Natural killer cell (primary cell): ENCODE results near the gene CCHCR1. TPM values are rescaled to one million over a fixed set of nuclear protein-coding genes. Genes with fewer than 3 reads are reported as not detected.
"Not testable (repeated sequence)": the region's sequence is repeated elsewhere in the genome, so short reads cannot be mapped to it uniquely, and the experiment has no call there.

Experiments used
- ATAC-seq, 3 donors: fragments of 150-1000 bp in 2 of 3; fragments of 200-7000 bp in 1 of 3; cut with Tn5 transposase; 1 replicate in 1 of 3; 2 replicates in 2 of 3; pipeline ENCODE4 v1.10.0; 2021; ENCODE audit warnings: mild to moderate bottlenecking in 2 of 3, moderate library complexity in 2 of 3
- DNase-seq, 2 donors: peaks; one replicate each; pipeline versions ENCODE4 v3.0.0 to v3.0.0-alpha.2; 2013 to 2021; ENCODE audit warnings: mixed read lengths in 1 of 2
- H3K27ac ChIP-seq: one replicate; pipeline ENCODE4 v1.5.1; 2013; ENCODE audit warnings: mild to moderate bottlenecking, low read length
- H3K27me3 ChIP-seq: one replicate; pipeline ENCODE4 v1.6.1; 2013; ENCODE audit warnings: low read length; ENCODE audit not compliant: control insufficient read depth, insufficient read depth
- H3K36me3 ChIP-seq: one replicate; pipeline ENCODE4 v1.6.1; 2013; ENCODE audit warnings: low read length; ENCODE audit not compliant: control insufficient read depth, insufficient read depth
- H3K4me1 ChIP-seq: one replicate; pipeline ENCODE4 v1.6.1; 2013; ENCODE audit warnings: low read length; ENCODE audit not compliant: control insufficient read depth, insufficient read depth
- H3K4me3 ChIP-seq: one replicate; pipeline ENCODE4 v1.5.1; 2013; ENCODE audit warnings: low read length
- H3K9me3 ChIP-seq: one replicate; pipeline ENCODE4 v1.6.1; 2013; ENCODE audit warnings: low read length; ENCODE audit not compliant: control insufficient read depth, insufficient read depth
- H3K27ac Mint-ChIP-seq, 2 donors: one replicate each; pipeline ENCODE4 v1.8.0; 2022; ENCODE audit warnings: mild to moderate bottlenecking in 2 of 2, mixed read lengths in 2 of 2, moderate library complexity in 1 of 2
- H3K27me3 Mint-ChIP-seq, 2 donors: one replicate each; pipeline ENCODE4 v1.8.0; 2022; ENCODE audit warnings: low read depth in 2 of 2, mixed read lengths in 2 of 2
- H3K36me3 Mint-ChIP-seq: one replicate; pipeline ENCODE4 v1.8.0; 2022; ENCODE audit warnings: mixed read lengths
- H3K4me1 Mint-ChIP-seq, 2 donors: one replicate each; pipeline ENCODE4 v1.8.0; 2022; ENCODE audit warnings: mixed read lengths in 2 of 2
- H3K4me3 Mint-ChIP-seq: one replicate; pipeline ENCODE4 v1.8.0; 2022; ENCODE audit warnings: mild to moderate bottlenecking, moderate library complexity, mixed read lengths
- H3K9me3 Mint-ChIP-seq, 2 donors: one replicate each; pipeline ENCODE4 v1.8.0; 2022; ENCODE audit warnings: mixed read lengths in 2 of 2
- WGBS: methylation state at CpG from one replicate; pipeline ENCODE4 v1.1.7; 2013; ENCODE audit warnings: missing lambda C conversion rate; ENCODE audit not compliant: insufficient coverage; 5-methylcytosine and 5-hydroxymethylcytosine counted together
- intact Hi-C: fragments of 100-400 bp; cut with micrococcal nuclease; formaldehyde crosslinking; loops from one replicate; pipeline ENCODE4 v1.14.2; 2022
- total RNA-seq, 4 donors: library from RNA; stranded (reverse); fragments of 120-200 nt in 1 of 4; gene quantifications; one replicate each; pipeline versions ENCODE4 v1.2.3 to v1.2.4, GENCODE V29; 2013 to 2022
- TF ChIP-seq, protein P1 (sequence below): fragments of 200-600 bp; IDR thresholded peaks from one replicate; pipeline ENCODE4 v1.8.0; 2022; ENCODE audit warnings: antibody characterized with exemption

Gene CCHCR1
- total RNA-seq, 3 donors from 2014 or later (not counting 1 experiment from before 2014, with no cell fraction given) = 13.0 to 20.7 (median 16.9) TPM

DNA sequence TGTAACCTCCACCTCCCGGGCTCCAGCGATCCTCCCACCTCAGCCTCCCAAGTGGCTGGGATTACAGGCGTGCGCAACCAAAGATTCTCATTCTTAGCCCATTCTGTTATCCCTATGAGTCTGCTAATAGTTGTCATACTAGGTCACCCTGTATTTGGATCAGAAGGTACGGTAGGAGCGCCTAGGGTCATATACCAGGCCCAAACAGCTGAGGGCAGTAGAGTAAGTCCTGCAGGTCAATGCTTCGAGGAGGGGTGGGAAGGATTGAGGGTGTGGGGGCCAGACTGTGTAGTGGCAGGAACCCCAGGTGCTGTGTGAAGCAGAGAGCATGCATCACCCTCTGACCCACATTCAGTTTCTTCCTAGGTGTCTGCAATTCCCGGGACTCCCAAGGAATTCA lies 35.6 kb upstream of the CCHCR1 start:
- no peak for DNase-seq
- H3K27me3 Mint-ChIP-seq = no peaks in the 10 kb centered on the region
- no peak for ATAC-seq
- 88% methylated on average over 8 of the region's 8 CpGs for WGBS
- H3K4me1 ChIP-seq = peaks cover 20% of the 10 kb centered on the region
- no peaks in the 10 kb centered on the region for H3K27me3 ChIP-seq
- no peak overlapping the region for H3K27ac ChIP-seq
- peaks cover 21 to 29% of the 10 kb centered on the region in 2 donors for H3K4me1 Mint-ChIP-seq
- H3K4me3 Mint-ChIP-seq = no peak overlapping the region
- TF ChIP-seq, protein P1, sequence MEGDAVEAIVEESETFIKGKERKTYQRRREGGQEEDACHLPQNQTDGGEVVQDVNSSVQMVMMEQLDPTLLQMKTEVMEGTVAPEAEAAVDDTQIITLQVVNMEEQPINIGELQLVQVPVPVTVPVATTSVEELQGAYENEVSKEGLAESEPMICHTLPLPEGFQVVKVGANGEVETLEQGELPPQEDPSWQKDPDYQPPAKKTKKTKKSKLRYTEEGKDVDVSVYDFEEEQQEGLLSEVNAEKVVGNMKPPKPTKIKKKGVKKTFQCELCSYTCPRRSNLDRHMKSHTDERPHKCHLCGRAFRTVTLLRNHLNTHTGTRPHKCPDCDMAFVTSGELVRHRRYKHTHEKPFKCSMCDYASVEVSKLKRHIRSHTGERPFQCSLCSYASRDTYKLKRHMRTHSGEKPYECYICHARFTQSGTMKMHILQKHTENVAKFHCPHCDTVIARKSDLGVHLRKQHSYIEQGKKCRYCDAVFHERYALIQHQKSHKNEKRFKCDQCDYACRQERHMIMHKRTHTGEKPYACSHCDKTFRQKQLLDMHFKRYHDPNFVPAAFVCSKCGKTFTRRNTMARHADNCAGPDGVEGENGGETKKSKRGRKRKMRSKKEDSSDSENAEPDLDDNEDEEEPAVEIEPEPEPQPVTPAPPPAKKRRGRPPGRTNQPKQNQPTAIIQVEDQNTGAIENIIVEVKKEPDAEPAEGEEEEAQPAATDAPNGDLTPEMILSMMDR = no peak
- no peaks in the 10 kb centered on the region for H3K9me3 ChIP-seq
- H3K27ac Mint-ChIP-seq = no peak overlapping the region
- H3K4me3 ChIP-seq = no peak overlapping the region
- peaks cover 4% of the 10 kb centered on the region for H3K36me3 ChIP-seq
- peaks cover 0 to 3% of the 10 kb centered on the region in 2 donors for H3K9me3 Mint-ChIP-seq
- H3K36me3 Mint-ChIP-seq = no peaks in the 10 kb centered on the region
- intact Hi-C loops = no loop called here

DNA sequence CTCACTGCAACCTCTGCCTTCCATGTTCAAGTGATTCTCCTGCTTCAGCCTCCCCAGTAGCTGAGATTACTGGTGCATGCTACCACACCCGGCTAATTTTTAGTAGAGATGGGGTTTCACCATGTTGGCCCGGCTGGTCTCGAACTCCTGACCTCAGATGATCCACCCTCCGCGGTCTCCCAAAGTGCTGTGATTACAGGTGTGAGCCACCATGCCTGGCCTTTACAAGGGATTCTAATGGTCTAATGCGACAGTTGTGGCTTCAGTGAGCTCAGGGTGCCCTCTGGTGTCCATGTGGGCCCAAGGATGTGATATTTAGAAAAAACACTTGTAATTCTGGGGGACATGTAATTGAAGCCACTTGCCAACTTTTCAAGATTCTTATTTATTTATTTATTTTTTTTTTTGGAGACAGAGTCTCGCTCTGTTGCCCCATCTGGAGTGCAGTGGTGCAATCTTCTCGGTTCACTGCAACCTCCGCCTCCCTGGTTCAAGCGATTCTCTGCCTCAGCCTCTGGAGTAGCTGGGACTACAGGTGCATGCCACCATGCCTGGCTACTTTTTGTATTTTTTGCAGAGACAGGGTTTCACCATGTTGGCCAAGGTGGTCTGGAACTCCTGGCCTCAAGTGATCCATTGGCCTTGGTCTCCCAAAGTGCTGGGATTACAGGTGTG lies 35.0 kb upstream of the CCHCR1 start:
- H3K4me1 ChIP-seq = peaks cover 17% of the 10 kb centered on the region
- H3K36me3 Mint-ChIP-seq, H3K27me3 Mint-ChIP-seq, H3K36me3 ChIP-seq, H3K9me3 ChIP-seq, H3K9me3 Mint-ChIP-seq, H3K27ac ChIP-seq, H3K4me3 Mint-ChIP-seq, H3K4me3 ChIP-seq, H3K27me3 ChIP-seq, H3K27ac Mint-ChIP-seq: not testable (repeated sequence)
- H3K4me1 Mint-ChIP-seq = peaks cover 21 to 23% of the 10 kb centered on the region in 2 donors
- TF ChIP-seq, protein P1 = peak; percentile 22
- peak; percentile 38 to 75 for DNase-seq
- intact Hi-C loops = loop anchor here (1.0 kb wide), 1 partner anchor 55 kb away; no protein-coding TSS in a partner anchor
- ATAC-seq = peak in 1 of 3 donors; percentile 27
- WGBS = 77% methylated on average over 10 of the region's 10 CpGs

DNA sequence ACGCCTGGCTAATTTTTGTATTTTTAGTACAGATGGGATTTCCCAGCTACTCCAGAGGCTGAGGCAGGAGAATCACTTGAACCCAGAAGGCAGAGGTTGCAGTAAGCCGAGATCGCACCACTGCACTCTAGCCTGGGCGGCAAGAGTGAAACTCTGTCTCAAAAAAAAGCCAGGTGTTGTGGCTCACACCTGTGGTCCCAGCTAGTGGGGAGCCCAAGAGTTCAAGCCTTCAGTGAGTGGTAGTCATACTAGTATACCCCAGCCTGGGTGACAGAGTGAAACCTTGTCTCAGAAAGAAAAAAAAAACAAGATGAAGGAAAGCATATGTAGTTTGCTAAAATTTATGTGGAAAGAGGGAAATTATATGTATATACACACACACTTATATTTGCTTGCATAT lies 32.9 kb upstream of the CCHCR1 start:
- no peak overlapping the region for H3K4me3 ChIP-seq
- H3K36me3 ChIP-seq = peaks cover 4% of the 10 kb centered on the region
- H3K4me1 ChIP-seq = peaks cover under 1% of the 10 kb centered on the region
- H3K9me3 ChIP-seq = no peaks in the 10 kb centered on the region
- H3K27ac Mint-ChIP-seq = no peak overlapping the region
- H3K4me3 Mint-ChIP-seq = no peak overlapping the region
- DNase-seq = no peak
- ATAC-seq = no peak
- TF ChIP-seq, protein P1 = no peak
- H3K4me1 Mint-ChIP-seq = peaks cover 11 to 15% of the 10 kb centered on the region in 2 donors
- WGBS = 86% methylated on average over 4 of the region's 4 CpGs
- H3K27ac ChIP-seq = no peak overlapping the region
- H3K27me3 Mint-ChIP-seq = no peaks in the 10 kb centered on the region
- H3K27me3 ChIP-seq = no peaks in the 10 kb centered on the region
- H3K9me3 Mint-ChIP-seq = no peaks in the 10 kb centered on the region
- no peaks in the 10 kb centered on the region for H3K36me3 Mint-ChIP-seq
- intact Hi-C loops = no loop called here

DNA sequence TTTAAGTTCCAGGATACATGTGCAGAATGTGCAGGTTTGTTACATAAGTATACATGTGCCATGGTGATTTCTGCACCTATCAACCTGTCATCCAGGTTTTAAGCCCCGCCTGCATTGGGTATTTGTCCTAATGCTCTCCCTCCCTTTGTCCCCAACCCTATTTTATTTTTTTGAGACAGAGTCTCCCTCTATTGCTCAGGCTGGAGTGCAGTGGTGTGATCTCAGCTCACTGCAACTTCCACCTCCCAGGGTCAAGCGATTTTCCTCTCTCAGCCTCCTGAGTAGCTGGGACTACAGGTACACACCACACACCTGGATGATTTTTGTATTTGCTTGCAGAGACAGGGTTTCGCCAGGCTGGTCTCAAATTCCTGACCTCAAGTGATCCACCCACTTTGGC lies 31.6 kb upstream of the CCHCR1 start:
- H3K27me3 Mint-ChIP-seq, H3K4me3 ChIP-seq, H3K4me3 Mint-ChIP-seq, H3K27ac ChIP-seq, DNase-seq, H3K4me1 Mint-ChIP-seq, H3K27me3 ChIP-seq, intact Hi-C loops, H3K27ac Mint-ChIP-seq, H3K9me3 Mint-ChIP-seq, H3K9me3 ChIP-seq, H3K4me1 ChIP-seq, ATAC-seq, H3K36me3 ChIP-seq, H3K36me3 Mint-ChIP-seq: not testable (repeated sequence)
- WGBS = 98% methylated on average over 3 of the region's 3 CpGs
